Stimulated activated CD4-positive, alpha-beta T cell treated with anti-CD3 and anti-CD28 coated beads, Interleukin-4, amount 100 ng/mL, for 48 hours (primary cell): ENCODE results near the gene GOLGA6A.
"Not testable (repeated sequence)": the region's sequence is repeated elsewhere in the genome, so short reads cannot be mapped to it uniquely, and the experiment has no call there.

Experiments
- DNase-seq, 2 donors: peaks; one replicate each; pipeline ENCODE4 v3.0.0-alpha.2; 2020; ENCODE audit warnings: low read depth in 2 of 2

The GOLGA6A gene

DNA sequence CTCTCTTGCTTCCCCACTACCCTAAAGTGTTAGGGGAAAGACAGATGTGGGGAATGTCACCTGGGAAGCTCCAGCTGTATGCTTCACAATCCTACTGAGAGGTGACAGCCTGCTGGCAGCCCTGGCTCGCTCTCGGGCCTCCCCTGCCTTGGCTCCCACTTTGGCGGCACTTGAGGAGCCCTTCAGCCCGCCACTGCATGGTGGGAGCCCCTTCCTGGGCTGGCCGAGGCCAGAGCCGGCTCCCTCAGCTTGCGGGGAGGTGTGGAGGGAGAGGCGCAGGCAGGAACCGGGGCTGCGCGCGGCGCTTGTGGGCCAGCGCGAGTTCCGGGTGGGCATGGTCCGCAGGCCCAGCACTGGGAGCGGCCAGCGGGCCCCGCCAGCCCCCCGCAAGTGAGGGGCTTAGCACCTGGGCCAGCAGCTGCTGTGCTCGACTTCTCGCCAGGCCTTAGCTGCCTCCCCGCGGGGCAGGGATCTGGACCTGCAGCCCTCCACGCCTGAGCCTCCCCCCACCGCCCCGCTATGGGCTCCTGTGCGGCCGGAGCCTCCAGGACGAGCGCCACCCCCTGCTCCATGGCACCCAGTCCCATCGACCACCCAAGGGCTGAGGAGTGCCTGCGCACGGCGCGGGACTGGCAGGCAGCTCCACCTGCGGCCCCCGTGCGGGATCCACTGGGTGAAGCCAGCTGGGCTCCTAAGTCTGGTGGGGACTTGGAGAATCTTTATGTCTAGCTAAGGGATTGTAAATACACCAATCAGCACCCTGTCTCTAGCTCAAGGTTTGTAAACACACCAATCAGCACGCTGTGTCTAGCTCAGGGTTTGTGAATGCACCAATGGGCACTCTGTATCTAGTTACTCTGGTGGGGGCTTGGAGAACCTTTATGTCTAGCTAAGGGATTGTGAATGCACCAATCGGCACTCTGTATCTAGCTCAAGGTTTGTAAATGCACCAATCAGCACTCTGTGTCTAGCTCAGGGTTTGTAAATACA lies 29.8 kb downstream of the GOLGA6A start:
- DNase-seq, result not testable (repeated sequence)

DNA sequence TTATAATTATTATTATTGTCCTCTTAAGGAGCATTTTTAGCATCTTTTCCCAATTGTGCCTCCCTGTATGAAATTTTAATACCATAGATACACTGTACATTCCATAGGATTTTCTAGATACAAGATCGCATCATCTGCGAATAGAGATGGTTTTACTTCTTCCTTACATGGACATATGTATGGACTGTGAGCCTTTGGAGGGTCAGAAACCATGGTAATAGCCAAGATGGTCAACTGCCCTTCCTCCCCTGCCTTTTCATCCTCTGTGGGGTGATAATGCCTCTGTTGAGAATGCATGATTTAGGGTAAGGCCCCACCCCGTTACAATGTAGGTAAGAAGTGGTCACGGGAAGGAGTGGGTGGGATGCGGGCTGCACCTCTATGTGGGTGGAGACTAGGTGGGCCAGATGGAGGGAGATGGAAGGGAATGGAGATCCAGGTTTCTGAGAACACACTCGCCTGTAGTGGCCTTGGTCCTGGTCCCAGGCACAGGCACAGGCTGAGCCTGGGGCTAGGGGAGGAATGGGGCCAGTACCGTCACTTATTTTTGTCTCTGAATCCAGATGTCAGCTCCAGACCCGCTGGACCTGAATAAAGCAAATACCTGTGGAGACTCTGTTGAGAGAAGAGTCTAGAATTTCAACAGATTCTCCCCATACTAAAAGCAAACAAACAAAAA lies 31.7 kb downstream of the GOLGA6A start:
- DNase-seq, result no peak

DNA sequence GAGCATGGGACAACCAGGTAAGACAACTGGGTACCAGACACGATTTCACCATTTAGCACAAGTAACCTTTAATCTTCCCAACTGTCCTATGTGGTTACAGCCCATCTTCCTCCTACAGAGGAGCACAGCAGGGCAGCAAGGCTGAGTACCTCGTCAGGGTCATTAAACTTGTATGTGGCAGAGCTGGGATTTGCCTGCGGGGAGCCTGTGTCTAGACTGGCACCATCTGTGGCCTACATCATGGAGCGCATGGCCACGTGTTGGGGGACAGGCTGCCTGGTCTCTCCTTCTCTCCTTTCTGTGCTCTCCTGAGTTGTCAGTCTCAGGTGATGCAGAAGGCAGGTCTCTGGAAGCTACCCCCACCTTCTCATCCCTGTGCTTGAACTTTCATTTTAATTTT lies 32.2 kb downstream of the GOLGA6A start:
- DNase-seq, result no peak

DNA sequence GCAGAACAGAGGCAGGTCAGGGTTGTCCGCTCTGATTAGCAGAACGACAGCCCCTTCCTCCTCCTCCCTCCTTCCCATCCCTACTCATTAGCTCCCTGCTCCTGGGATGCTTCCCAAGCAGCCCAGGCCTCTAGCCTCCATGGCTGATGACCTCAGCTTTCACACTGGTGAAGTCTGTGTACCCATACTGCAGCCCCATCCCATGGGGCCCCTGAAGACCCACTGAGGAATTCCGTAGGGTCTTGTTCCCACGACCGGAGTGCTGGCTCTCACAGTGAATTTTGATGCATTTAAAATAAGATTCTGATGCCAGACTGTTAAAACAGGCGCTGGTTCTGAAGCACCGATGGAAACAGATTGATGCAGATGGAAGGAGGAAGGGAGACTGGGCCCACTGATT lies 36.1 kb downstream of the GOLGA6A start:
- DNase-seq, result no peak

DNA sequence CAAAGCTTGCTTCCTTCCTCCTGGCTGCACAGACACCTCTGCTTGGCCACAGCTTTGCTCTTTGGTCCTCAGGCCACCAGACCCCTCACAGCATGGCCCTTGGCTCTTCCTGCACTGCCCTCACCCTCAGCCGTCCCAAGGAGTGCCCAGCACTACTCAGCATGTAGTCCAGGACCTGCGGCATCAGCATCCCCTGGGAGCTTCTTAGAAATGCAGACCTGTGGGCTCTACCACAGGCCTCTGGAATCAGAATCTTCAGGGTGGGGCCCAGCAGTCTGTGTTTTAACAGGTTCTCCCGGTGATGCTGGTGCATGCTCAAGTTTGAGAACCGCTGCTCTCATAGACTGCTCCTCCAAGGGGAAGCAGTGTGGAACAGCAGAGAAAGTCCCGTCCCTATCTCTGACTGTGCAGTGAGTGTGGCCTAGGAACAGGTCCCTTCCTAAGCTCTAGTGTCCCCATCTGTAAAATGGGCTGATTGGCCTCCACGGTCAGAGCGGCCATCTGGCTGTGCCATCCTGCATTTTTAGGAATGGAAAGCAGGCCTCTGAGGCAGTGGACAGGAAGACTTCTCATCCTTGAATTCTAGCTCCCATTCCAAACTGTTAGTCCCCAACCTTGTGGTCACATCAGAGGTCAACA lies 36.6 kb downstream of the GOLGA6A start:
- DNase-seq, result no peak

DNA sequence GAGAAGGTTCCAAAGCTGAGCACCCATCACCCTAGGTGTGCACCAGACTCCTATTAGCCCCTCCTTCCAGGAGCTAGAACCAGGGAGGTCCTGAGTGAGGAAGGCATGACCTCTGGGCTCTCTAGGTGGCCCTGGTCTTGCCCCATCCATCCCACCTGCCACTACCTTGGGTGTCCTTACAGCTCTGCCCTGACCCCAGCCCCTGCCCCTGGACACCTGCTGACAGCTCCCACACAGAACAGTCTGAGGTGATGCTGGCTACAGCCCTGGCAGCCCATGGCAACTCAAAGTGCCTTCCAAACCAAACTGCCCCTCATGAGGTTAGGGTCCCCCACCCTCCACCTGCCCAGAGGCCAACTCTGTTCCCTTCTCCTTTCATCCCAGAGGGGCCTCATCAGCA lies 37.2 kb downstream of the GOLGA6A start:
- DNase-seq, result no peak

DNA sequence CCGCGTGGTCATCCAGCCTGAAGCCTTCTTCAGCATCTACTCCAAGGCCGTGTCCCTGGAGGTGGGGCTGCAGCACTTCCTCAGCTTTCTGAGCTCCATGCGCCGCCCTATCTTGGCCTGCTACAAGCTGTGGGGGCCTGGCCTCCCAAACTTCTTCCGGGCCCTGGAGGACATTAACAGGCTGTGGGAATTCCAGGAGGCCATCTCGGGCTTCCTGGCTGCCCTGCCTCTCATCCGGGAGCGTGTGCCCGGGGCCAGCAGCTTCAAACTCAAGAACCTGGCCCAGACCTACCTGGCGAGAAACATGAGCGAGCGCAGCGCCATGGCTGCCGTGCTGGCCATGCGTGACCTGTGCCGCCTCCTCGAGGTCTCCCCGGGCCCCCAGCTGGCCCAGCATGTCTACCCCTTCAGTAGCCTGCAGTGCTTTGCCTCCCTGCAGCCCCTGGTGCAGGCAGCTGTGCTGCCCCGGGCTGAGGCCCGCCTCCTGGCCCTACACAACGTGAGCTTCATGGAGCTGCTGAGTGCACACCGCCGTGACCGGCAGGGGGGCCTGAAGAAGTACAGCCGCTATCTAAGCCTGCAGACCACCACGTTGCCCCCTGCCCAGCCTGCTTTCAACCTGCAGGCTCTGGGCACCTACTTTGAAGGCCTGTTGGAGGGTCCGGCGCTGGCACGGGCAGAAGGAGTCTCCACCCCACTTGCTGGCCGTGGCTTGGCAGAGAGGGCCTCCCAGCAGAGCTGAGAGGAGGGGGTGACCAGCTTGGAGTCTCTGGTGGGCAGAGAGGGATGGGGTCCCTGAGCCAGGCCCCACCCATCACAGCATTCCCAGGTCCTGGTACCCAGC lies 37.9 kb downstream of the GOLGA6A start:
- no peak for DNase-seq

DNA sequence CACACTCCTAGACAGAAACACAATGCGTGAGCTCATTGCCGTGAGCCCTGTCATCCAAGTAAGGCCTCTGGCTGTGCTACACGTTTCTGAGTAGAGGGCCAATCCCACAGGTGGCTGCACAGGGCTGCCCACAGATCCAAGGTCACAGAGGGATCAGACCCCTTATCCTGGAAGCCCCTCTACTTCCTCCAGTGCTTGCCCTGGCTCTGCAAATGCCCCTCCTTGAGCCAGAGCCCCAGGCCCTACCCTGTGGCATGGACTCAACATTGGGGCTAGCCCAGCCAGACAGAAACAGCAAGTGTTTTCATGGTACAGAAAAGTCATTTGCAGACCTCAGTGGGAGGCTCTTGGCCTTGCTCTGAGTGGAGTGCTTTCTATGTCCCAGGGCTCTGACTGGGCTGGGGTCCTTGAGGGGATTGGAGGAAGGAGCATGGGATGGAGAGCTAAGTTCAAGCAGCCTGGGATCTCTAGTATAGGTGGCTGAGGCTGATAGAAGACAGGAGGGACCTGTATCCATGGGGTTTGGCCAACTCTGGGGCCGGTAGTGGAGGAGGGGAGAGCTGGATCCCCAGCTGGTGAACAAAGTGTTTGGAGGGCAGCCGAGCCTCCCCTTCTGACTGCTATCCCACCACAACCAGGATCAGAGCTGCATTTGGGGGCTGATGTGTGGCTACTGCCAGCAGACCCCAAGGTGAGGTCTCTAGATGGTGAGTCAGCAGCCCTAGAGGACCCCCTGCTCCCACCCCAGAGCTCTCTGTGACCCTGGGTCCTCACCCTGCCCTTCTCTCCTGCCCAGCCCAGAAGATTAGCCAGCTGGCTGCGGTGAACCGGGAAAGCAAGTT lies 38.7 kb downstream of the GOLGA6A start:
- no peak for DNase-seq

DNA sequence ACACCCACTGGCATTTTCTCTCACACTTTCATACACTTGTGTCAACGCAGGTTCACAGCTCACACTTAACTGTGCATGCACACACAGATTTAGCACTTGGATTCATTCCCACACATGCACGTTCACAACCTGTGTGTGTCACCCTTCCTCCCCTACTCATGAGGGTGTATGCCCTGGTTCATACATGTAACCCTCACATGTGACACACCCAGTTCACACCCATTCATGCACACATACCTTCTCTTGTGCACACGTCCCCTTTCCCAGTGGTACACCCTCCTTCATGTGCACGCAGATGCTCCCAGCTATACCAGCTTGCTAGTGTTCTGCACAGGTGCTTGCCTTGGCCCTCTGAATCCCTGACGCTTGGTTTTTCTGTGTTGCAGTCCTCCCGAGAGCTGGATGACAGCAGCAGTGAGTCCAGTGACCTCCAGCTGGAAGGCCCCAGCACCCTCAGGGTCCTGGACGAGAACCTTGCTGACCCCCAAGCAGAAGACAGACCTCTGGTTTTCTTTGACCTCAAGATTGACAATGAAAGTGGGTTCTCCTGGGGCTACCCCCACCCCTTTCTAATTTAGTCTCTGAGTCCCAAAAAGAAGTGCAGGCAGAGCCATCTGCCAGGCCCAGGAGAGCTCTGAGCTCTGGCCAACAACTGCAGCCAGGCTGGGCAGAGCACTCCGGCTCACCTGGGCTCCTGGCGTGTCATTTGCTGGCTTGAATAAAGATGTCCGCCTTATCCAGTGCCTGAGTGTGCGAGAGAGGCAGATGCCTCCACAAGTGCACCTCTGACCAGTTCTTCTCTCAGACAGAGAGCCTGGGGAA lies 39.5 kb downstream of the GOLGA6A start:
- DNase-seq, result no peak

DNA sequence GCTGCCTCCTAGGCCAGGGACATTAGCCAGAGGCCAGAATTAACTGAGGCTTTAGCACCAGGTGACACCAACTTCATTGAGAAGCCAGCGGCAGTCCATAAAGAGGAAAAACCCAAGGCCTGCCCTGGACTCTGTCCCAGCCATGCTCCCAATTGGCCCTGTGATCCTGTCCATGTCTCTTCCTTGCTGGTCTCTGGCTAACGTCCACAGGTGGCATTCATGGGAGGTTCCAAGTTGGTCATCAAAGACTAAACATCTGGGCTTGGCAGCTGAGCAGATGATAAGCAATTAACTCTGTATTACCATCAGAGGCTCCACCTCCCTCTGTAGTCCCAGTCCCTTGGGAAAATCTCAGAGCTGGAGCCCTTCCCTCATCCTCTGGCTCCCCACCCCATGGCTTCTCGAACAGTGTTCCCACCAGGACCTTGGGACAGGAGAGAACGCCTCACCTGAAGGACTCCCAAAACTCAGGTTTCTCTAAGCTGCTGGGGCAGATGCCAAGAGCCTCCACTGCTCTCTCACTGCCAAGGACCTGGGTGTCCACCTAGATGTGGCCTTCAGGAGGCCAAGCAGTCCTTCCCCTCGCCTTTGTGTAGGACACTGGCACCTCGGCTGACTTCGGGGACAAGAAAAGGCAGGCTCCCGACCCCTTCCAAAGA lies 40.4 kb downstream of the GOLGA6A start:
- no peak for DNase-seq

DNA sequence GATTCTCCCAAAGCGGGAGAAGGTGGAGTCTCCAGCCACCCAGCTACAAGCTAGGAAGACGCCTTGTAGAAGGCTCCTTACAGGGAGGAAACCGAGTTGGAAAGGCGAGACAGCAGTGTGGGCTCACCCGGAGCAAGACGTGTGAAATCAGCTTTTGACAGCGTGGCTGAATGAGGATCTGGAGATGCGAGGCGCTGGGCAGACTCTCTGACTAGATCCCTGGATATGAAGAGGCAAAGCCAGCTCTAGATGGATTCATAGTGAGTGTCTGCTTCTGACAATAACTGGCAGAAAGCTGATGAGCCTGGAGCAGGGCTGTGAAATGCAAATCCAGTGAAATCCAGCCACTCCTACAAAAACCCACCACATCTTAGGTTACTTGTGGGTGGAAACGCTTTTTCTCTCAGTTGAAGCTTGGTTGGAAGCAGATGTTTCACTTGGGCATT lies 41.0 kb downstream of the GOLGA6A start:
- DNase-seq, result no peak

DNA sequence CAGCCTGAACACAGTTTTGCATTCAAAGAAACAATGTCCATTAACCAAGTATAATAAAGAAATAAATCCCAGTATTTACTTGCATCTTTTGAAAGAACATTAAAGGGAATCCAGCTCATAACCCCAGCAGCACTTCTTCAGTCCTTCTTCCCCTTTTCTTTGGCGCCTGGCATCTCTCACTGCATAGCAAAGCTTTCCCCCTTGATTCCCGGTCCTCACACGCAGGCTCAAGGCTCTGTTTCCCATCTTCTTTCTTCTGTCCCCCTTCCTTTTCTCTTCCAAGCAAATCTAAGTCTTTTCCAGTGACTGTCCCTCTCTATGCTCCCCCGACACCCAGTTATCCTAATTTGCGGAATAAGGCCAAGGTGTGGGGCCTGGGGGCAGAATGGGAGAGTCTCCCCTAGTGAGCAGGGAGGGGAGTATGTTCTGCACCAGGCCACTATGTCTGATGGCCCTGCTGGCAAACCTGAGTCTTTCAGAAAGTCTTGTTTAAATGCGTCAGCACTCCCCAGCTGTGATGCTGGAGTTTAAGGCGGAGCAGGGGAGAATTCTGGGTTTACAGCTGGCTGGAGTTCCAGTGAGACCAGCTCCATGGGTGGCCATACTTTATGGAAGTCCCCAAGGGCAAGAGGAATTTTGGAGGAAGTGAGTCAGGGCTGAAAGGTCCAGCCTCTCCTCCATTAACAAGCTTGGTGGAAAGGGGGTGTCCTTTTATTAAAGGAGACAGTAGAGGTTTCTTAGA lies 42.1 kb downstream of the GOLGA6A start:
- DNase-seq, result no peak

DNA sequence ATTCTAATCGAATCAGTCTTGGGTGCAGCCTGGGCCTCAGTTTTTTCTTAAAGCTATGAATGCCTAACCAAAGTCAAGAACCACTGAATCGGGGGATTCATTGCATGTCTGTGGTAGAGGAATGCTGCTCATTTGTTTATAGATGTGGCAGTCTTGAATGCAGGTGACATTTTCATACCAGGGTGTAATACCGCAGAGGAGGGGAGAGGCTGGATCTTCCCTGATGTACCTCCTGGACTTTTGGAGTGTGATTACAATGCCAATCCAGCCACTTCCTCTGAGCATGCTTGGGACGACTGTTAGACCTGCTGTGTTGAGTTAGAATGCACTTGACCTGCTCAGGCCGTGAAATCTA lies 42.7 kb downstream of the GOLGA6A start:
- no peak for DNase-seq

DNA sequence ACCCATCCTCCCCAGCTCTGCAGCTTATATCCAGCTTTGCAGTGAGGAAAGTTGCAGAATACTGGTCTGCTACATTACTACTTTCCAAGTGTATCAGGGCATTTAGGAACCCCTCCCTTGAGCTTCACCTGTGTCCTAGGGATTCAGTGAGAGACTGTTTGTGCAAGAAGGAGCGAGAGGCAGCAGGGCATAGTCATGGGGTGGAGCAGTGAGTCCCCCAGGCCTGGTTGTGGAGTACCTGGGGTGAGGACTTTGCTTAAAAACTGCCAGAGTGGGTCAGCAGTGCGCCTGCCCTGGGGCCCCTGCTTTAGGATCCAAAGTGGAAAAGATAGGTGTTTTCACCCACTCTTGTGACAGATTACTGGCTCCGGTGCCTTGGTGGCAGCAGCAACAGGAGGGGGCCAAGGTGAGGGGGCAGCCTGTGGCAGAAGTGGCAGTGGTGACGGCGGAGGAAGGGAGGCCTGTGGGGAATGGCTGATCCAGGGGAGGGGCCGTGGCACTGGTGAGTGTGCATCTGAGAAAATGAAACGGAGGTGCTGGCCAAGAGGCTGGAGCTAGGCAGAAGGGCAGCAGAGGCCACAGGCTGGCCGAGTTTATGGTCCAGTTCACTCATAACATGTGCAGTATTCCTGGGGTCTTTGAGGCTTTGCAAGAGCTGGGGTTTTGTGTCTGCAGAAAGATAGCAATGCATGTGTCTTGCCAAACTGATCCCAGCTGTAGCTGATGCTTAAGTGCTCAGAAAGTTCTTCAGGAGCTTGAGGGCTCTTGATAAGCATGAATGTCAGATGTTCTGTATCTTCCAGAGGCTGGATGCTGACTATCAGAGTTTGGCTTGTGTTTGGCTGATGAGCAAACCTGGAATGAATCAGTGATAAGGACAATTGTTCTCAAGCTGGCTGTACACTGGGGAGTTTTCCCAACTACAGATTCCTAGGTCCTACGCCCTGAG lies 43.4 kb downstream of the GOLGA6A start:
- DNase-seq, result no peak

DNA sequence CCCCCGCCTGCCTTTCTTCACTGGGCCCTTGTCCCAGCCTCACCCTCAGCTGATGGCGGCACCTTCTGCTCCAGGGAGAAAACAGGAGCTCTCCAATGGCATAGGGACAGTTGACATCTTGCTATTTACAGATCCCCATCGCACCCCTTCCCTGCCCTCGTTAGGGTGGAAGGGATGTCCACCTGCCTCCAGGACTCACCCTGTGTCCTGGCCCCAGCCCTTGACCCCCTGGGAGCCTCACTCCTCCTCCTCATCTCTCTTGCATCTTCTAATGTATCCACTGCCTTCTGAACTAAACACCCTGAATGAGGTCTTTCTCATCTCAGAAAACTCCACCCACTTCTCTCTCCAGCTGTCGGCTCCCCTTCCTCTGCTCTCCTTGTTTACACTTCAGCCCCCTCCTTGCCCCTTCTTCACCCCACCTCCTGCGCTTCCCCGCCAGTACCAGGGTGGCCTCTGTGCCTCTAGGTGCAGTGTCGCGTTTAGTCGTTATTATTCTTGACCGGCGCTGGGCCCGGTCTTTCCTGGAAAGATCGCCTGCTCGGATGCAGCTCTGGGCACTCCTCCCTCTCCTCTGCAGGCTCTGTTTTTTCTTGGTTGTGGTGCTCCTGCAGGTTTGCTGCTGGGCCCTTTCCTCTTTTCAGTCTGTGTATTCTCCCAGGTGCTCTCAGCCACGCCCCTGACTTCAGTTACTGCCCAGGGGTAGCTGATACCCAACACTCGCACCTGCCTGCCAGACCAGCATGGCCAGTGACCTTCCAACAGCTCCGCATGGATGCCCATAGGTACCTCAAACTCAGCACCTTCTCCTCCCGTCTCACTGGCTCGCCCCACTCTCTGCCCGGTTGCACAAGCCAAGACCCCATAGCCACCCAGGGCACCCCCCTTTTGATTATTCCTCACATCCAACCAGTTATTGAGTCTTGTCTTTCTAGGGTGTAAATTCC lies 44.9 kb downstream of the GOLGA6A start:
- DNase-seq, result no peak
